Fibroblast of mammary gland (primary cell): ENCODE measurements around the gene VCAM1.

Source experiments
- DNase-seq: peaks from one replicate; pipeline ENCODE4 v3.0.0-alpha.2; 2010; ENCODE audit warnings: low read depth
- H3K4me3 ChIP-seq: 2 replicates; pipeline ENCODE4 v1.5.1; 2011; ENCODE audit warnings: low read depth, mild to moderate bottlenecking, low read length, moderate library complexity; ENCODE audit not compliant: control insufficient read depth
- TF ChIP-seq, protein P1 (sequence below): conservative IDR thresholded peaks from 2 replicates; pipeline ENCODE4 v1.5.1; 2011; ENCODE audit warnings: low read depth, low read length, inconsistent platforms; ENCODE audit not compliant: control insufficient read depth, insufficient read depth

The VCAM1 gene

DNA sequence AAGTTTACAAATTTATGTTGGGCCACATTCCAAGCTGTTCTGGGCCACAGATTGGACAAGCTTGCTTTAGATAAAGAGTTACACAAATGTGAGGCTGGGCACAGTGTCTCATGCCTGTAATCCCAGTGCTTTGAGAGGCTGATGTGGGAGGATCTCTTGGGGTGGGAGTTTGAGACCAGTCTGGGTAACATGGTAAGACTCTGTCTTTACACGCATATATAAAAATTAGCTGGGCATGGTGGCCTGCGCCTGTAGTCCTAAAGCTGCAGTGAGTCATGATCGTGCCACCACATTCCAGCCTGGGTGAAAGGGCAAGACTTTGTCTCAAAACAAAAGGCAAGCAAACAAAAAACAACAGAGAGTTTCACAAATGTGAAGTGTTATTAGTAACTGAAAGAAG lies 5.9 kb upstream of the VCAM1 start:
- DNase-seq: no peak
- no peak overlapping the region for H3K4me3 ChIP-seq
- TF ChIP-seq, protein P1, sequence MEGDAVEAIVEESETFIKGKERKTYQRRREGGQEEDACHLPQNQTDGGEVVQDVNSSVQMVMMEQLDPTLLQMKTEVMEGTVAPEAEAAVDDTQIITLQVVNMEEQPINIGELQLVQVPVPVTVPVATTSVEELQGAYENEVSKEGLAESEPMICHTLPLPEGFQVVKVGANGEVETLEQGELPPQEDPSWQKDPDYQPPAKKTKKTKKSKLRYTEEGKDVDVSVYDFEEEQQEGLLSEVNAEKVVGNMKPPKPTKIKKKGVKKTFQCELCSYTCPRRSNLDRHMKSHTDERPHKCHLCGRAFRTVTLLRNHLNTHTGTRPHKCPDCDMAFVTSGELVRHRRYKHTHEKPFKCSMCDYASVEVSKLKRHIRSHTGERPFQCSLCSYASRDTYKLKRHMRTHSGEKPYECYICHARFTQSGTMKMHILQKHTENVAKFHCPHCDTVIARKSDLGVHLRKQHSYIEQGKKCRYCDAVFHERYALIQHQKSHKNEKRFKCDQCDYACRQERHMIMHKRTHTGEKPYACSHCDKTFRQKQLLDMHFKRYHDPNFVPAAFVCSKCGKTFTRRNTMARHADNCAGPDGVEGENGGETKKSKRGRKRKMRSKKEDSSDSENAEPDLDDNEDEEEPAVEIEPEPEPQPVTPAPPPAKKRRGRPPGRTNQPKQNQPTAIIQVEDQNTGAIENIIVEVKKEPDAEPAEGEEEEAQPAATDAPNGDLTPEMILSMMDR: no peak

DNA sequence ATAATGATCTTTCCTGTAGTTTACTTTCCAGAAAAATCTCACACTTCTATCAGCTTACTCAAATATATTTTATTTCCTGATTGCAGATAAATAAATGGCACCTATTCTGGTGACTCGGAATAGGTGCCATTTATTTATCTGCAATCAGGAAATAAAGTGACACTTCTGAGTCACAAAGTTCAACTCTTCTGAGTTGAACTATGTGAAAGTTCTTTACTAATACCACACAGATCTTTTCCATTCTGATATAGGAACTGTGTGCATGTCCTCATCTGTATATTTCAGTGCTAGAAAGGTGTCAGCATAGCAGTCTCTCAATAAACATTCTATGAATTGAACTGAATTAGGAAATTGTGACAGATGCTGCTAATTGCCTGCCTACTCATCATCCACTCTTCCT lies 4.9 kb upstream of the VCAM1 start:
- H3K4me3 ChIP-seq: no peak overlapping the region
- DNase-seq: no peak
- TF ChIP-seq, protein P1: no peak

DNA sequence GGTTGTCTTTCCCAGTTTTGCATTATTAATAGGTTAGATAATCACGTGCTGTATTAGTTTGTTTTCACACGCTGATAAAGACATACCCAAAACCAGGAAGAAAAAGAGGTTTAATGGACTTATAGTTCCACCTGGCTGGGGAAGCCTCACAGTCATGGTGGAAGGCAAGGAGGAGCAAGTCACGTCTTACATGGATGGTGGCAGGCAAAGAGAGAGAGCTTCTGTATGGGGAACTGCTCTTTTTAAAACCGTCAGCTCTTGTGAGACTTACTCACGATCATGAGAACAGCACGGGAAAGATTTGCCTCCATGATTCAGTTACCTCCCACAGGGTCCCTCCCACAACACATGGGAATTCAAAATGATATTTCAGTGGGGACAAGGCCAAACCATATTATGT lies 2.3 kb upstream of the VCAM1 start:
- no peak overlapping the region for H3K4me3 ChIP-seq
- DNase-seq: no peak
- TF ChIP-seq, protein P1: no peak

DNA sequence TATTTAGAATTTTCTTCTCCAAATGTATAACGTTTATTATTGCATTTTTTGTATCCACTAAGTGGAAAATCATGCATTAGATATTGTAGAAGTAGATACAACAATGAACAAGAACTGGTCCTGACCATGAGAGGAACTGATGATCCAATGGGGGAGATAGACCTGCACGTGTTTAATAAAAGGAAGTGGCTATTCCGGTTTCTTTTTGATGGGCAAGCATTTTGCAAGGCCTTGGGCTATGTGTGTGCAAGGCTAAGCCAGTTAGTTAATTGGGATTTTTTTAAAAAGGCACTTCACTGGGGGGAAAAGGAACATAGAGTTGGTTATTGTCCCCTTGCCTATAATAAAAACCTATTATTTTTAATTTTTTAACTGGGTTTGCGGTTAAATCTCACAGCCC lies 961 bp upstream of the VCAM1 start:
- no peak overlapping the region for H3K4me3 ChIP-seq
- TF ChIP-seq, protein P1: no peak
- DNase-seq: no peak

DNA sequence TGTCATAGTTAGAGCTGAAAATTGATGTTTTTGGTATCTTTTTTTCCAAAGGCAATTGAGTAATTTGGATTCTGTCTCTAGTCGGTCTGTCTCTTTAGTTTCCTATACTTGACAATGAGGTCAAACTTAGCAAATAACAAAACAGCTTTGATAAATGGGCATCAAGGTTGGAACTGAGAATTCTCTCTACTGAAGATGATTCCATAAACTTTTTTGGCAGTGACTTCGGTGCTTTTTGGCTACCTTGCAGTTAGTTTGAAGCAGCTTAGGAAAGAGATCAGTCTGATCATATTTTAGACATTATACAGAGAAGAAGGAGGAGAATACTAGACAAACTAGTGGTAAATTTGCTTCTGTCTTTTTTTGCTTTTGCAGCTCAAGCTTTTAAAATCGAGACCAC lies 559 bp downstream of the VCAM1 start:
- H3K4me3 ChIP-seq: no peak overlapping the region
- TF ChIP-seq, protein P1: no peak
- DNase-seq: no peak

DNA sequence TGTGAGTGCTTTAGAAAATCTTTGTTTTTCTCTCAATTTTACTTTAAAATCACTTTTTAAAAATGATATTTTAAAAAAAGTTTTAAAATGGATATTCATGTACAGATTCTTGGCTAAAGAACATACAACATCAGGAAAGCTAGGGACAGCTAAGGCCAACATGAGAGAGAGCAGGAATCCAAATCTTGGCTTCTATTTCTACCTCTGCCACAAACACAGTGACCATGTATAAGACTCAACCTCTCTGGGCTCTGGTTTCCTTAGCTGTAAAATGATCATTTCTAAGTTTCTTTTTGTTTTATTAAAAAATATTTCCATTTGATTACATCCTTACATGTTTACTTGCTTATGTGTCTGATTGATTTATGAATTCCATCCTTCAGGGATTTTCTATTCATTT lies 1.2 kb downstream of the VCAM1 start:
- TF ChIP-seq, protein P1: no peak
- no peak for DNase-seq
- no peak overlapping the region for H3K4me3 ChIP-seq

DNA sequence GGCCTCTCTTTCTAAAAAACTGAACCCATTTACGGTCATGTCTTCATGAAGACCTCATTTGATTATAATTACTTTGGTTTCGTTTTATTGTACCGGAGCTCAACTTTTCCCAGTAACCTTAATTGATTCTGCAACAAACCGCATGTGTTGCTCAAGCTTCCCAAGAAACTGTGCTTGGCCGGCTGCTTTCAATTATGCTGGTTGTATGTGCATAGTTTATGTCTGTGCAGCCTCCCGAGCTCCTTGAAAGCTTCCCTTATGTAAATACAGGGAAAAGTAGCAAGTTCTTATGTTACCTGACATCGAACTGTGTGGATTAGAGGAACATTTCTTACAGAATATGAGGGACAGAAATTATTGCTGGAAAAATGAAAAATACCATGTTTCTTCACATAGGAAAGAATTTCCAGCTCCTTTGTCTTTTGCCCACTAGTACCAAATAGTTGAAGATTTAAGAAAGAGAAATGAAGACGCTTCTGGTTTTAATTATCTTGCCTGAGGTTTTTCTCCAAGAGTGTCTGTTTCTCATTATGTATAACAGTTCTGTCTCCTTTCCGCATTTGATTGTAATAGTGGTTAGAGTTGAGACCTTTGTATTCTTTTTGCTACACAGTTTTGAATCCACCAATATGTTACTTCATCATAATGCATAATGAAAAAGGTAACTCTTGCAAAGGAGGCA lies 2.1 kb downstream of the VCAM1 start:
- DNase-seq: peak; percentile 97
- TF ChIP-seq, protein P1: no peak
- H3K4me3 ChIP-seq: peak overlapping the region; percentile 38
